ENCODE results near the gene GSTK1. TPM values are rescaled to one million over a fixed set of nuclear protein-coding genes. Genes with fewer than 3 reads are reported as not detected.

The GSTK1 gene
- total RNA-seq, 1 donor from 2014 or later, result 58.0 TPM

DNA sequence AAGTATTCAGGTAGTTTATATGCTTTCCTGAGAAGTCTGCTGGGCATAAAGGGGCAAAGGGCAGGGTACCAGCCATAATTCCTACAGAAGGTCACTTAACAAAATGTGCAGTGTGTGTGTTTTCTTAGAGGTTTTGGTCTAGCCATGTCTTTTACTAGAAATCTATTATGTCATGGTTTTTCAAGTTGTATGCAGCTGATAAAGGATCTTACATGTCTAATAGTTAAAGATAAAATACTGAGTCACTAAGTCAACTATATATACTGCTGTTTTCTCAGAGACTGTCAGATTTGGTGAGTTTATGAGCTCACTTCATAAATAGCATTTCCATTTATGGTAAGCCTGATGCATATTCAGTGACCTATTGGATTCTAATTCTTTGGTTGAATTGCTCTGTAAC lies 32.6 kb downstream of the GSTK1 start:
- DNase-seq (ENCODE audit: low read depth in 2 of 2), result peak in 1 of 2 donors; percentile 57

DNA sequence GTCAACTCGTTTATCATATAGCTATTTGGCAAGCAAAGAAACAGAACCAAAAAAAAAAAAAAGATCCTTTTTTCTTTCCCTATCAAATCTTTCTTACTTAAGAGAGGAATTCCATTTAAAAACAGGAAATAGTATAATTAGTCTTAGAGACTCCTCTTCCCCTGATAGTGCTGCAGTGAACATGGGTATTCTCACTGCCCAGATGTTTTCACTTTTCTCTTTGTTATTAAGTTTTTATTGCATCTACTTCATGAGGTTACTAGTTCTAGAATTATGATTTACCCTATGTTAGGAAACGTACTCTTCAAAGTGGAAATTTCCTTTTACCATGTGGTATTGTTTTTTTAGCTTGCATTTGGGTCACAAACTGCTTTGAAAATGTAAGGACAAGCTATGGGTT lies 33.4 kb downstream of the GSTK1 start:
- DNase-seq (ENCODE audit: low read depth in 2 of 2), result no peak

DNA sequence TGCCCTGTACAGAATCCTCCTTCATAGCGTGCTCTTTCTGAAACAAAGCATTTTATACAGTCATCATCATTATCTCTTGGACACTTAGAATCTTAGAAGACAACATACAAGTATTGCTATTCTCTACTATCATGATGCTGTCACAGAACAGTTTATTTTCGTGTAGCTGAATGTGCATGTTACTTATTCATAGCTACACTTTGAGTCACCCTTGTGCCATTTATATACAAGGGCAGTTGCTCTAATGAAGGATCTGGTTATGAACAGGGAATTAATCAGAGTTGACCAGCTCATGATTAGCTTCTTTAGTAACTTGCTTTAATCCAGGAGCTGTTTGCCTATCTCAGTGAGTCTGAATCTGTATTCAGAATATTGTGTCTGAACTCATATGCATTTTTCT lies 36.1 kb downstream of the GSTK1 start:
- DNase-seq (ENCODE audit: low read depth in 2 of 2), result no peak

DNA sequence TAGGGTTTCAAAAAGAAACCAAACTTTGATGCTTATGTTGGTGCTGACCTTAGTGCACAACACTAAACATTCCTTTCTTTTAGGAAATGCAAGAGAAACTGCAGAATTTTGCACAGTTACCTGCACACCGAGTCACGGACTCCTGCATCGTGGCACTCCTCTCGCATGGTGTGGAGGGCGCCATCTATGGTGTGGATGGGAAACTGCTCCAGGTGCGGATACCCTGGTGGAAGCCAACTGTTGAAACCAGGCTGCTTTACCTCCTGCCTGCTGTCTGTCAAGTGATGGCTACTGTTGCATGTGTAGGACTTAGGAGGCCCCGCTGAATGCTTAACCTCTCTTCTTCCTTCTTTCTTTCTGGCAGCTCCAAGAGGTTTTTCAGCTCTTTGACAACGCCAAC lies 36.6 kb downstream of the GSTK1 start:
- peak in 1 of 2 donors; percentile 41 for DNase-seq (ENCODE audit: low read depth in 2 of 2)

DNA sequence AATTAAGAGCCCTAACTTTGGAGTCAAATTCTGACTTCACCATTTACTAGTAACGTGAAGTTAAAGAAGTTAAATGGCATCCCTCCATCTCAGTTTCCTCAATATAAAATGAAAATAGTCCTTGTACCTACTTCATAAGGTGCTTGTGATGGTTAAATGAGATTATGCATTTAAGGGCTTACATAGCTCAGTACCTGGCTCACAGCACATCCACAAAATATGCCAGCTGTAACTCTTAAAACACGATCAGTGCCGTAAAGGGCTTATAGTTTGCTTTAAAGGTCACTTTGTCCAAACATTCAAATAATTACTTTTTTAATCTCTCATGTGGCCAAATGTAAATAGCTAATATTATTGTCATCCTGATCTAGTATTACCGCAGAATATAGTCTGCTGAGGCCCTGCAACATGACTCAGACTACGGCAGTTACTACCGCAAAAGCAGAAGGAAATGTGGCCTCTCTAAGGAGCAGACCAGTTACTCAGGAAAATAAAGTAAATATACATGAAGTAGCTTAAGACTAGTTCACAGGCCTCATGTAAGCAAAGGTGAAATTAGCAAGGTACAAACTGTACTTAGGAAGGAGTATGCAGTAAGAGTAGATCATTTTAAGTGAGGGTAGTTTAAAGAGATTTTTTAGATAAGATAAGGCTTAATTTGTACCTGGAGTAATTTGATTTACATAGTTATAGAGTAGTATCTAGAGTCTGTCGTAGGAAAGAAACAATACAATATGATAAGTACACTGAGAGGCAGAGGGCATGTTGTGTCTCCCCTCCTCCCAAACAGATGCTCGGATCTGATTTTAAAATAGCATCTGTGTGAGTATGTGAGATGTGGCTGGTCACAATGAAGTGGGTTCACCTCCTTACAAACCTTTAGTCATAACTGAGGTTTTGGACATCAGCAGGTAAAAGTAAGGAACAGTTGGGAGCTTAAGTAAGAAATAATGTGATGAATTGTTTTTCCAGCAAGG lies 38.0 kb downstream of the GSTK1 start:
- no peak for DNase-seq (ENCODE audit: low read depth in 2 of 2)

DNA sequence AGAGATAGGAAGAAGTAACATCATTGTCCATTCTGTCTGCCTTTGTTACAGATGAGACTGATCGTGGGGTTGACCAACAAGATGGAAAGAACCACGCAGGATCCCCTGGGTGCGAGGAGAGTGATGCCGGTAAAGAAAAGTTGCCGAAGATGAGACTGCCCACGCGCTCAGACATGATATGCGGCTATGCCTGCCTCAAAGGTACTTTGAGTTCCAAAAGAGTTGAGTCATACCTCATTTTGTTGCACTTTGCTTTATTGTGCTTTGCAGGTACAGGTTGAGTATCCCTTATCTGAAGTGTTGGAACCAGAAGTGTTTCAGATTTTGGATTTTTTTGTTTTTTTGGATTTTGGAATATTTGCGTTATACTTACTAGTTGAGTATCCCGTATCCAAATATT lies 40.5 kb downstream of the GSTK1 start:
- no peak for DNase-seq (ENCODE audit: low read depth in 2 of 2)

DNA sequence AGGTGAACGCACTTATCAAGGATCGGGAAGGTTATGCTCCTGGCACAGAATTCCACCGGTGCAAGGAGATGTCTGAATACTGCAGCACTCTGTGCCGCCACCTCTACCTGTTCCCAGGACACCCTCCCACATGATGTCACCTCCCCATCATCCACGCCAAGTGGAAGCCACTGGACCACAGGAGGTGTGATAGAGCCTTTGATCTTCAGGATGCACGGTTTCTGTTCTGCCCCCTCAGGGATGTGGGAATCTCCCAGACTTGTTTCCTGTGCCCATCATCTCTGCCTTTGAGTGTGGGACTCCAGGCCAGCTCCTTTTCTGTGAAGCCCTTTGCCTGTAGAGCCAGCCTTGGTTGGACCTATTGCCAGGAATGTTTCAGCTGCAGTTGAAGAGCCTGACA lies 41.7 kb downstream of the GSTK1 start:
- no peak for DNase-seq (ENCODE audit: low read depth in 2 of 2)

DNA sequence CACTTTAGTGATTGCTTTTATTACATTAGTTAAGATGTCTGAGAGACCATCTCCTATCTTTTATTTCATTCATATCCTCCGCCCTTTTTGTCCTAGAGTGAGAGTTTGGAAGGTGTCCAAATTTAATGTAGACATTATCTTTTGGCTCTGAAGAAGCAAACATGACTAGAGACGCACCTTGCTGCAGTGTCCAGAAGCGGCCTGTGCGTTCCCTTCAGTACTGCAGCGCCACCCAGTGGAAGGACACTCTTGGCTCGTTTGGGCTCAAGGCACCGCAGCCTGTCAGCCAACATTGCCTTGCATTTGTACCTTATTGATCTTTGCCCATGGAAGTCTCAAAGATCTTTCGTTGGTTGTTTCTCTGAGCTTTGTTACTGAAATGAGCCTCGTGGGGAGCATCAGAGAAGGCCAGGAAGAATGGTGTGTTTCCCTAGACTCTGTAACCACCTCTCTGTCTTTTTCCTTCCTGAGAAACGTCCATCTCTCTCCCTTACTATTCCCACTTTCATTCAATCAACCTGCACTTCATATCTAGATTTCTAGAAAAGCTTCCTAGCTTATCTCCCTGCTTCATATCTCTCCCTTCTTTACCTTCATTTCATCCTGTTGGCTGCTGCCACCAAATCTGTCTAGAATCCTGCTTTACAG lies 42.3 kb downstream of the GSTK1 start:
- DNase-seq (ENCODE audit: low read depth in 2 of 2), result peak in 1 of 2 donors; percentile 65

DNA sequence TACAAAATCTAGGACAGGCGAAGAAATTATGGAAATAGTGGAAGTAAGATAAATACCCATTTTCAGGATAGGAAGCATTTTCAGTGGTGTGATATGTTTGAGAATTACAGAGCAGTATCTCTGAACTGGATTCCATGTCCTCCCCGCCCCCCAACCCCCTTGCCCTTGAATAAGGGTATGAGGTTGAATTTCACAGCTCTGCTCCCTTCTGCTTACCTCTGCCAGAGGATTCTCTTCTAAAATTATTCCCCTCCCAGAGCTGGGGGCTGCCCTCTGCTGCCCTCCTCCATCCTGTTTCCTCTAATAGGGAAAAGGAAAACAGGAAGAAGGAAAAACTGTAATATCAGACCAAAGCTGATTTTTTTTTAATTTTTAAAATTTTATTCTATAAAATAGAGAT lies 45.4 kb downstream of the GSTK1 start:
- DNase-seq (ENCODE audit: low read depth in 2 of 2), result no peak

DNA sequence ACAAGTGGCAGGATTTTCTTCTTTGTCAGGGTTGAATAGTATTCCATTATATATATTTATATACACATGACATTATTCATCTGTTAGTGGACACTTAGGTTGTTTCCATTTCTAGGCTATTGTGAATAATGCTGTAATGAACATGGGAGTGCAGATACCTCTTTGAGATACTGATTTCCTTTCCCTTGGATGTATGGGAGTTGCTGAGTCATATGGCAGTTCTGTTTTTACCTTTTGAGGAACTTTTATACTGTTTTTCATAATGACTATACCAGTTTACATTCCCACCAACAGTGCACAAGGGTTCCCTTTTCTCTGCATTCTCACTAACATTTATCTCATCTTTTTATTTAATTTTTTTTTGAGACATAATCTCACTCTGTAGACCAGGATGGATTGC lies 50.9 kb downstream of the GSTK1 start:
- DNase-seq (ENCODE audit: low read depth in 2 of 2), result no peak

DNA sequence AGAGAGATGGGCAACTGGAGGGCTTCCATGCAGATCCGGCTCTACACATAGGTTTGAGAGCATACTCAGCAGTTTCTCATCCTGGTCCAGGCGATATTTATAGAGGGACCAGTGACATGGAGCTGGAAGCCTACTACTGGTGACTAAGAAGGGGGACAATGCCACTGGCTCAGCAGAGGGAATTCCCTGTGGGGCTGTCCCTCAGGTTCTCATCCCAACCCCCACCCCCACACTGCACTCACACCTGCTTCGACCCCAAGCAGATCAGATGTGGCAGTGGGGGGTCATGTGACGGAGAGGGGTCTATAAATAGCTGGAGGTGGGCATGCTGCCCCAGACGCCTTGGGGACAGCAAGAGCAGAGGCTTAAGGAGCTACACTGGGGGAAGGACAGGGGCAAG lies 52.5 kb downstream of the GSTK1 start, which contains the start of gene CLCN1:
Gene CLCN1, plus strand, starts transcription at position 336 of the 400 bp plus-strand sequence. CDS start 102 bp downstream, outside the sequence.
- no peak for DNase-seq (ENCODE audit: low read depth in 2 of 2)

DNA sequence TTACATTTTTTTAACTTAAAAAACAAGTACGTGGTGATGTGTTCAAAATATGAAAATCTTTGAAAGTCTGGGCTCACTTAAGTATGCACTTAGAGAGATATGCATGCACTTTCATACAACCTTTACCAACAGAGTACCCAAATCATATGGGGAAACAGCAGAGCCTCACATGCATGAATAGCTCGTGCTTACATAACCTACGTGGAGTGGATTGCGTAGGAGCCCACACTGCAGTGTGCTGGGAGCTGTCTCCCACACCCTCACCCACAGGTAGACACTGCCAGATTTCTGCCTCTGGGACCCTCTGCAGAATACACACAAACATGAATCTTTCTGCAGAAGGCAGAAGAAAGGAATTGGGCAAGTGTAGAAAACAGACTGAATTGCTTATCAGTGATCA lies 53.3 kb downstream of the GSTK1 start:
- DNase-seq (ENCODE audit: low read depth in 2 of 2), result no peak

DNA sequence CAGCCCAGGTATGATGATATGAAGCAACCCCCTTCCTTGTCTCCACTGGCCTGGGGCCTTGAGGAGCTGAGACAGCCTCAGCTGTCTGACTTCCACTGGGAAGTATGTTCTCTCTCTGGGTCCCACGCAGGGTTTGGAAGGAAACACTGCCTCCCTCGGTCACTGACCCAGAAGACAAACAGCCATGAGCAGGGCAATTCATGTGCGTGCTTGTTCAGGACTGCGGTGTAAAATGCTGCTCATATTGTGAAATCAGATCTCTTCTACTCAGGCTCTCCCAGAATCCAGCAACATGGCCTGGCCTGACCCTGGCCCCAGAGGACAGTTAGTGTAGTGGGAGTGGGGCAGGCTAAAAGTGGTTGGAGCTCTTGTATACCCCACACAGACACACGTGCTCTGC lies 55.4 kb downstream of the GSTK1 start:
- DNase-seq (ENCODE audit: low read depth in 2 of 2), result no peak

Other genes with a start within 250 kb of the GSTK1 start
- not detected in 2 replicates for gene OR9A2, start 236.3 kb upstream of the GSTK1 start, total RNA-seq
- not detected in 2 replicates for gene OR6V1, start 211.1 kb upstream of the GSTK1 start, total RNA-seq
- gene PIP, start 131.4 kb upstream of the GSTK1 start, total RNA-seq, result not detected in 2 replicates
- gene TAS2R39, start 80.0 kb upstream of the GSTK1 start, total RNA-seq, result not detected in 2 replicates
- gene TAS2R40, start 41.4 kb upstream of the GSTK1 start, total RNA-seq, result not detected in 2 replicates
- gene TMEM139, start 21.5 kb downstream of the GSTK1 start, total RNA-seq, result not detected in 2 replicates
- 12.3 and 19.1 TPM in 2 replicates for gene CASP2, start 24.9 kb downstream of the GSTK1 start, total RNA-seq
- not detected in 2 replicates for gene CLCN1, start 52.7 kb downstream of the GSTK1 start, total RNA-seq
- 0.13 TPM in 2 replicates for gene FAM131B, start 99.3 kb downstream of the GSTK1 start, total RNA-seq
- gene ZYX, start 117.9 kb downstream of the GSTK1 start, total RNA-seq, result 11.8 and 33.3 TPM in 2 replicates
- gene EPHA1, start 145.4 kb downstream of the GSTK1 start, total RNA-seq, result under 0.01 TPM in 1 of 2 replicates, not detected in the other
- not detected in 2 replicates for gene TAS2R60, start 180.0 kb downstream of the GSTK1 start, total RNA-seq
- not detected in 2 replicates for gene TAS2R41, start 214.4 kb downstream of the GSTK1 start, total RNA-seq